ENCODE data around the gene ZSCAN12.

Gene ZSCAN12

GRCh38 chr6:28353356-28353755, 46.2 kb downstream of the ZSCAN12 start:
- no peak for DNase-seq

GRCh38 chr6:28351493-28351925, 48.0 kb downstream of the ZSCAN12 start:
- DNase-seq = no peak

GRCh38 chr6:28351087-28351486, 48.5 kb downstream of the ZSCAN12 start:
- DNase-seq = no peak

- peak; percentile 90 for DNase-seq
Observed at GRCh38 chr6:28349892-28350737, 49.4 kb downstream of the ZSCAN12 start, which contains the start of gene ZKSCAN3. TSS of gene ZKSCAN3 (plus strand) at chr6:28349947. CDS start at chr6:28359587, 9,640 bp downstream.

- no peak for DNase-seq
Observed at GRCh38 chr6:28349344-28349891, 50.1 kb downstream of the ZSCAN12 start.

GRCh38 chr6:28347119-28347518, 52.4 kb downstream of the ZSCAN12 start:
- no peak for DNase-seq

GRCh38 chr6:28345201-28345600, 54.3 kb downstream of the ZSCAN12 start:
- no peak for DNase-seq

- no peak for DNase-seq
Observed at GRCh38 chr6:28343898-28344677, 55.5 kb downstream of the ZSCAN12 start.

- DNase-seq = no peak
Observed at GRCh38 chr6:28340310-28341095, 59.0 kb downstream of the ZSCAN12 start.

GRCh38 chr6:28337121-28337520, 62.4 kb downstream of the ZSCAN12 start:
- no peak for DNase-seq

GRCh38 chr6:28336284-28337120, 63.0 kb downstream of the ZSCAN12 start:
- DNase-seq = peak; percentile 60

- DNase-seq = peak; percentile 88
Observed at GRCh38 chr6:28335564-28336283, 63.8 kb downstream of the ZSCAN12 start, which contains the start of gene ZSCAN31. TSS of gene ZSCAN31 (minus strand) at chr6:28336148. CDS start at chr6:28329683, 6,465 bp downstream.

- DNase-seq = no peak
Observed at GRCh38 chr6:28335040-28335563, 64.4 kb downstream of the ZSCAN12 start.

GRCh38 chr6:28334286-28335039, 65.1 kb downstream of the ZSCAN12 start:
- DNase-seq = no peak

- DNase-seq = no peak
Observed at GRCh38 chr6:28333599-28334018, 65.9 kb downstream of the ZSCAN12 start.

GRCh38 chr6:28333047-28333446, 66.5 kb downstream of the ZSCAN12 start:
- DNase-seq = no peak

GRCh38 chr6:28330041-28330440, 69.5 kb downstream of the ZSCAN12 start:
- DNase-seq = no peak

Data from activated CD8-positive, alpha-beta memory T cell treated with anti-CD3 and anti-CD28 coated beads for 24 hours (primary cell).